GM19023 (cell line): Measurements from ENCODE around the gene KCNMA1.

Source experiments
- ATAC-seq: cut with Tn5 transposase; IDR thresholded peaks from one replicate; pipeline ENCODE4 v1.9.1; 2021; ENCODE audit warnings: mild to moderate bottlenecking, moderate library complexity; ENCODE audit not compliant: unreplicated experiment

KCNMA1 gene

GRCh38 chr10:77513781-77514331, 123.8 kb downstream of the KCNMA1 start:
- ATAC-seq, result no peak

- no peak for ATAC-seq
These were observed 124.4 kb downstream of the KCNMA1 start for GRCh38 chr10:77513220-77513619.

- ATAC-seq, result no peak
These were observed 125.4 kb downstream of the KCNMA1 start for GRCh38 chr10:77512219-77512578.

GRCh38 chr10:77511498-77512218, 126.0 kb downstream of the KCNMA1 start:
- ATAC-seq, result no peak

DNA sequence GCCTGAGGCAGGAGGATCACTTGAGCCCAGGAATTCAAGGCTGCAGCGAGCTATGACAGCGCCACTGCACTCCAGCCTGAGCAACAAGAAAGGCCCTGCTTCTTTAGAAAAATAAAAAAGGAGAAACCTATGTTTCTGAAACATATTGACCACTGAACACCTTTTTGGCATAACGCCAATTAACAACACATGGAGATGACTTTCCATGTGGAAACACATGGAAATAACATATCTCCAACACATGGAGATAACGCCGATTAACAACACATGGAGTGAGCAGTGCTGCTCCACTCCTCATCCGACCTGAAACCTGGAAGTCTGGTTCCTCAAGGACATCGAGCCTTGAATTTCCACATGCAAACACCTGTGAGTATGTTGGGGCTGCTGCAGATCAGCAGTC, 126.9 kb downstream of the KCNMA1 start:
- no peak for ATAC-seq

DNA sequence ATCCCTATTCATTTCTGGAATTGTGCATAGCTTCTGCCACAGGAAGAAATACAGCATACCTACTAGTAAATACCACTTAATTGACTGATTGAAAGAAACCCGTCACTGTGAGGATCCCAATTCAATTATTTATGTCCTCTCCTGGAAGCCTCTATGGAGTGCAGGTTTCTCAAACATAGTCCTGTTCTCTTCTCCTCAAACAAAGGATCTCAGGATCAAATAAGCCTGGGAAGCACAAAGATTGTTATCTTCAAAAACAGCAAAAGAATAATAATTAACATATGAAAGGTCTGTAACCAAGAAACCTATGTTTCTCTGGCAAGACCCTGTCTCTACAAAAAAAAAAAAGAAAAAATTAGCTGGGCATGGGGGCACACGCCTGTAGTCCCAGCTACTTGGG, 127.3 kb downstream of the KCNMA1 start:
- no peak for ATAC-seq

- ATAC-seq, result no peak
These were observed 128.2 kb downstream of the KCNMA1 start for GRCh38 chr10:77509391-77509790.

DNA sequence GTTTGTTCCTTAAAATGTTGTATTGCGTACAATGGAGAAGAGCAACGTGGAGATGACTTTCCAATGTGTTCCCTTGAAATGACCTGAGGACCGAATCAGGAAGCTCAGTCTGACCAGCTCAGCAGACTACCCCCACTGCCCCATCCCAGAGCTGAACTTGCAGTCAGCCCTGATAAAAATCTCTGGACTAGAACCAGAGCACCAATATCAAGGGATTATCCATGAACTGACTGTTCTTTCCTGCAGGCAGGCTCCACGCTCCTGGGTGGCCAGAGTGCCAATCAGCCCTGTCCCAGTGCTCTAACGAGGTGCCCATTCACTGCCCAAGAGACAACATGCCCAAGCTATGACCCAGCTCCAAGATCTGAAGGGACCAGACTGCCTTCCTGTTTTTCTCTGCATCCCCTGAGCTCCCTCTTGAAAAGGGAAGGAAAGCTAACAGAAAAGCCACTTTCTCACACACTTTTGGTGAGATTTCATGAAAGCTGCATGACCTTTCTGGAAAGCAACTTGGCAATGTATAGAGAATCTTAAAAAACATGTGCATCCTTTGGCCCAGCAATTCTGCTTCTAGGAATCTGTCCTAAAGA, 130.2 kb downstream of the KCNMA1 start:
- ATAC-seq, result no peak

- ATAC-seq, result no peak
These were observed 130.9 kb downstream of the KCNMA1 start for GRCh38 chr10:77506517-77507200.

- ATAC-seq, result no peak
These were observed 131.9 kb downstream of the KCNMA1 start for GRCh38 chr10:77505431-77506334.

- no peak for ATAC-seq
These were observed 132.7 kb downstream of the KCNMA1 start for GRCh38 chr10:77504873-77505257.

- no peak for ATAC-seq
These were observed 133.3 kb downstream of the KCNMA1 start for GRCh38 chr10:77504196-77504872.

DNA sequence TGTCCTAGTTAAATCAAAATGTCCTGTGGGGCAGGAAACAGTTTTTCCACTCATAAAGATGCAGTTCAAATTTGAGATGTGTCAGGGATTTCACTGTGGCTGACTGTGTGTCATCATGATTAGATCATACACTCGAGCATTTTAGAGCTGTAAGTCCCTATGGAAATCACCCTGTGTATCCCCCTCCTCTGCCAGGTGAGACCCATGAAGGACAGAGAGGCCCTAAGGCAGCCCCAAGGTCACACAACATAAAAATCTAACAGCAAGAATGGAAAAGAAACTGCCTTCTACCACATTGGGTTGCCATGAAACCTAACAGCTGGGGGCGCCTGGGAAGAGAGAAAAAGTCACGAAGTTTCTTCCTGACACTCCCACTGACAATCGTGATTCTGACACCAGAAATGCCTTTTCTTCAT, 135.8 kb downstream of the KCNMA1 start:
- ATAC-seq, result no peak

DNA sequence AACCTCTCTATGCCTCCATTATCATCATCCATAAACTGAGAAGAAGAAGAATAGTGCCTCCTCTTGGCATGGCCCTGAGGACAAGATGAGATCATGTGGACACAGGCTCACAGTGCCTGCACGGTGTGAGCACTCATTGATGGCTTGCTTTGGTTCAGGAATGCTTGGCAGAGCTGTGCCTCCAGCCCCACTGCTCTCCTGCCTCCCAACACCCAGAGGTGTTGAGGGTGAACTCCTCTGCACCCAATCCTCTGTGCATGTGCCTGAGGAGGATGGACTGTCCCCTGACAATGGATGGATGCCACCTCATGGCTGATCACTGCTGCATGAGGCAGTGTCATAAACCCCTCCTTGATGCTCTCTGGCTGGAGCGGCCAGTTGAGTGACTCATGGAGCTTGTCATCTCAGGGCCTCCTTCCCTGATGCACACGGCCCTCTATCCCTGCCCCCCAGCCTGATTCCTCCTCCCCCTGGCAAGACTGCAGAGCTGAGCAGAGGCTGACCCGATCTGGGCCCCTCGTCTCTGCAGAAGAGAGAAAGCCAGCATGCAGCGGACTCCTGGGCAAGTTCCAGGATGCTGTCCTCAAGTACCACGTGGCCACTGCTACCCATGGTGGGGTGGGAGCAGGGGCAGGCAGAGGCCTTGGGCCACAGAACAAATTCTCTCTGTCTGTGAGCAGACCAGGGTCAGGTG, 136.3 kb downstream of the KCNMA1 start:
- ATAC-seq, result no peak

- ATAC-seq, result peak; percentile 59
These were observed 136.9 kb downstream of the KCNMA1 start for GRCh38 chr10:77500754-77501151.

DNA sequence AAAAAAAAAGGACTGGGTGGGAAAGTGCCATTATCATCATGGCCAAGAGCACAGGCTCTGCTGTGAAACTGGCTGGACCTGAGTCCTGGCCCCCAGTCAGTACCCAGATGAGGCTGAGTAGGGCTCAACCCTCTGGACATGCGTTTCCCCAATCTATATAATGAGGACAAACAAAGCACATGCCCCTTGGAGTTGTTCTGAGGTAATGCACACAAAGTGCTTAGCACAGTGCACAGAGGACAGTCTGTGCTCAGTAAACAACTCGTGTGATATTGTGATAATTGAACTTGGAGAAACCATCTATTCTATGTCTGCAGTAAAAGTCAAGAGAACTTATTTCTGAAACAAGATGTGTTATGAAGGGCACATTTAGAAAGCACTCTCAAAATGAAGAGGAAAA, 138.8 kb downstream of the KCNMA1 start:
- ATAC-seq, result no peak

DNA sequence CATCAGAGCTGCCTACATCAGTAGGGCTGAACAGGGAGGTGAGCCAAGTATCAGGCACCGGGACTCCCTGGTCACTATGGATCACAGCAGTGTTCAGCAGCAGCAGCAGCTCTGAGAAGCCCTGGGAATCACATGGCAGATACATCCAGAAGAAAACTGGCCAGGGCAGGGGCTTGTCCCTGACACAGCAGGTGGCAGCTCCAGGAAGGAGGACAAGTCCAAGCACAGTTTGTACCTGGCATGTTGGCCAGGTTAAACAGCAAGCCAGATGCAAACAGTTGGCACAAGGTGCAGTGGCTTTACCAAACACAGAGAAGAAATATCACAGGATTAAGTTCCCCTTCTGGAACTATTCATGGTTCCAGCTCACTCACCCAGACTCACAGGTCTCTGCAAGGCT, 139.4 kb downstream of the KCNMA1 start:
- ATAC-seq, result no peak

GRCh38 chr10:77497748-77498147, 139.9 kb downstream of the KCNMA1 start:
- no peak for ATAC-seq

- ATAC-seq, result no peak
These were observed 140.6 kb downstream of the KCNMA1 start for GRCh38 chr10:77496941-77497420.
